ENCODE measurements around the gene PYY. TPM values are rescaled to one million over a fixed set of nuclear protein-coding genes. Genes with fewer than 3 reads are reported as not detected.
"Not testable (repeated sequence)": the region's sequence is repeated elsewhere in the genome, so short reads cannot be mapped to it uniquely, and the experiment has no call there.

PYY gene
- total RNA-seq, 1 donor from 2014 or later = not detected

GRCh38 chr17:43940630-43941029 lies 13.1 kb downstream of the PYY start:
- H3K27ac Mint-ChIP-seq (ENCODE audit: unreplicated experiment) = no peak overlapping the region
- no peaks in the 10 kb centered on the region for H3K9me3 Mint-ChIP-seq (ENCODE audit: unreplicated experiment)

GRCh38 chr17:43939886-43940285 lies 13.9 kb downstream of the PYY start:
- peaks cover 15% of the 10 kb centered on the region for H3K27me3 Mint-ChIP-seq (ENCODE audit: unreplicated experiment)
- H3K4me3 Mint-ChIP-seq (ENCODE audit: unreplicated experiment) = no peak overlapping the region
- no peak for DNase-seq (ENCODE audit: extremely low spot score, unreplicated experiment)
- no peak for TF ChIP-seq CTCF (IDR thresholded peaks at IDR 0.05)
- H3K4me1 Mint-ChIP-seq (ENCODE audit: unreplicated experiment) = peaks cover 5% of the 10 kb centered on the region
- no peaks in the 10 kb centered on the region for H3K36me3 Mint-ChIP-seq (ENCODE audit: unreplicated experiment)
- no peaks in the 10 kb centered on the region for H3K9me3 Mint-ChIP-seq (ENCODE audit: unreplicated experiment)
- no peak overlapping the region for H3K27ac Mint-ChIP-seq (ENCODE audit: unreplicated experiment)

More at GRCh38 chr17:43940630-43941029, 13.1 kb downstream of the PYY start:
- peak; percentile 61 for TF ChIP-seq CTCF (IDR thresholded peaks at IDR 0.05)
- Mint-ChIP-seq H3K4me3 (ENCODE audit: unreplicated experiment) (no peak overlapping the region), H3K36me3 (ENCODE audit: unreplicated experiment) (no peaks in the 10 kb centered on the region), H3K27me3 (ENCODE audit: unreplicated experiment) (peaks cover 14% of the 10 kb centered on the region), H3K4me1 (ENCODE audit: unreplicated experiment) (peaks cover 5% of the 10 kb centered on the region)
- no peak for DNase-seq (ENCODE audit: extremely low spot score, unreplicated experiment)

GRCh38 chr17:43939452-43939851 lies 14.3 kb downstream of the PYY start:
- H3K27me3 Mint-ChIP-seq (ENCODE audit: unreplicated experiment) = peaks cover 17% of the 10 kb centered on the region
- not testable (repeated sequence) for H3K27ac Mint-ChIP-seq (ENCODE audit: unreplicated experiment); H3K9me3 Mint-ChIP-seq (ENCODE audit: unreplicated experiment); H3K4me3 Mint-ChIP-seq (ENCODE audit: unreplicated experiment); H3K4me1 Mint-ChIP-seq (ENCODE audit: unreplicated experiment); H3K36me3 Mint-ChIP-seq (ENCODE audit: unreplicated experiment); DNase-seq (ENCODE audit: extremely low spot score, unreplicated experiment)

- no peaks in the 10 kb centered on the region for H3K9me3 Mint-ChIP-seq (ENCODE audit: unreplicated experiment)
- no peaks in the 10 kb centered on the region for H3K36me3 Mint-ChIP-seq (ENCODE audit: unreplicated experiment)
- no peak for DNase-seq (ENCODE audit: extremely low spot score, unreplicated experiment)
- H3K27me3 Mint-ChIP-seq (ENCODE audit: unreplicated experiment) = peaks cover 17% of the 10 kb centered on the region
- no peak overlapping the region for H3K4me3 Mint-ChIP-seq (ENCODE audit: unreplicated experiment)
- TF ChIP-seq CTCF (IDR thresholded peaks at IDR 0.05) = no peak
- peaks cover 5% of the 10 kb centered on the region for H3K4me1 Mint-ChIP-seq (ENCODE audit: unreplicated experiment)
- H3K27ac Mint-ChIP-seq (ENCODE audit: unreplicated experiment) = no peak overlapping the region
Observed at GRCh38 chr17:43938838-43939182, 14.9 kb downstream of the PYY start.

- no peak overlapping the region for H3K4me3 Mint-ChIP-seq (ENCODE audit: unreplicated experiment)
- H3K9me3 Mint-ChIP-seq (ENCODE audit: unreplicated experiment) = no peaks in the 10 kb centered on the region
Observed at GRCh38 chr17:43936434-43936833, 17.3 kb downstream of the PYY start.

More at GRCh38 chr17:43936434-43936833, 17.3 kb downstream of the PYY start:
- Mint-ChIP-seq H3K4me1 (ENCODE audit: unreplicated experiment) (peaks cover 5% of the 10 kb centered on the region), H3K27me3 (ENCODE audit: unreplicated experiment) (peaks cover 17% of the 10 kb centered on the region), H3K36me3 (ENCODE audit: unreplicated experiment) (no peaks in the 10 kb centered on the region), H3K27ac (ENCODE audit: unreplicated experiment) (no peak overlapping the region)
- no peak for TF ChIP-seq CTCF (IDR thresholded peaks at IDR 0.05)
- no peak for DNase-seq (ENCODE audit: extremely low spot score, unreplicated experiment)

Data from osteocyte (in vitro differentiated cells).